ENCODE results near the gene NRXN2. TPM values are rescaled to one million over a fixed set of nuclear protein-coding genes. Genes with fewer than 3 reads are reported as not detected.

NRXN2 gene
- total RNA-seq, 8 experiments from 2014 or later, result 0.51 to 120 (median 71.9) TPM

DNA sequence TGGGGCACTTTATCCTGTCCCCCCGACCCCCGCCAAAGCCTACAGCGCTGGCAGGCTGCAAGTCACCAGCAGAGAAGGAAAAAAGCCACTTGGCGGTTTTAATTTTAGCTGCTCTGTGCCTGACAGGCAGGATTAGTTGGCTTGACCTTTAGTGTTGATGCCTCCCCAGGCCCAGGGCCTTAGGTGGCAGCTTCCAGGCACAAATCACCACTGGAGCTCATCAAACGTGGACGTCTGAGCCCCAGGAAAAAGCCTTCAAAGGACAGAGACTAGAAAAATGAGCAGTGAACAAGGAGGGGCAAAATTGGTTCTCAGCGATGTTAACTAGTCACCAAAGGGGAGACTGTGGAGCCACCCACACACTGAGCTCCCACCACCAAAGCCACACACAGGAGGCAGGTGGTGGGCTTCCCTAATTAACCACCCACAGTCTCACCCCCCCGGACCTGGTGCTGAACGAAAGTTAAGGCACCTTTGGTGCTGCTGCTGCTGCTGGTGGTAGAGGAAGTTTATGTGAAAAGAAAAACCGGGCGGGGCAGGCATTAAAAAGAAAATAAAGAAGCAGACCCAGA is 41.1 kb upstream of the NRXN2 start:
- WGBS, 10 experiments, result 11 to 81% (median 22%) methylated on average over 1 to 9 of the region's 11 CpGs; no CpG with 5 or more reads in 2 of the 10 experiments
- no peak for ATAC-seq (replicated peaks in 6 of 8)
- in situ Hi-C loops (cut with MboI; ENCODE audit: low pct_unique_long_range_greater_than_20kb in 2 of 9, low sequenced_read_pairs in 9 of 9, unreplicated experiment in 9 of 9), result no loop called here
- Histone ChIP-seq H3K27ac (peak overlapping the region; percentile 48 to 63), H3K4me3 (no peak overlapping the region), H3K4me1 (replicated peaks in 1 of 2) (peaks cover 55 to 56% of the 10 kb centered on the region in 2 donors)

DNA sequence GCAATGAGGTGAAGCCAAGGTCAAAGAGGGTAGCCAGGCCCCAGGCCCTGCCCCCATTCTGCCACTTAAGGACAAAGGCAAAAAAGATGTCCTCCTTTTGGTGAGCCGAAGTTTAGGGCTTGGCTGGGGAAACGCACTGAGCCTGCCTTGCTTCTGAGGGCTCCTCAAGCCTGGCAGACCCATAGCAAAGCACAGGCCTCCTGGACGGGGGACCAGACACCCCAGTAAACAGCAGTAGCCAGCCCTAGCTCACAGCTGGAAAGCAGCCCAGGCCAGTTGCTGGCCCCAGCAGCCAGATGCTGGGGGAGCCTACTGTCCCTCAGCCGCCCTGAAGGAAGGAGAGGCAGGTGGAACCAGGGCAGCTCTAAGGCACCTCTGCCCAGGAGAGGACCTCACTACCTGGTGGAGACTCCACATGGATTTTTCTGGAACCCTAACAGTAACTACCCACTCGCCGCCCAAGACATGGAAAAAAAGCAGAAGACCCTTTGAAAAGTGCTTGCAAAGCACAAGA is 40.6 kb upstream of the NRXN2 start:
- ATAC-seq (replicated peaks in 6 of 8), result no peak
- WGBS, 10 experiments, result 44 to 62% (median 60%) methylated on average over 1 to 2 of the region's 6 CpGs; no CpG with 5 or more reads in 6 of the 10 experiments
- Histone ChIP-seq H3K4me1 (replicated peaks in 1 of 2) (peaks cover 57 to 59% of the 10 kb centered on the region in 2 donors), H3K4me3 (no peak overlapping the region), H3K27ac (peak overlapping the region; percentile 48 to 63)
- in situ Hi-C loops (cut with MboI; ENCODE audit: low pct_unique_long_range_greater_than_20kb in 2 of 9, low sequenced_read_pairs in 9 of 9, unreplicated experiment in 9 of 9), result no loop called here

DNA sequence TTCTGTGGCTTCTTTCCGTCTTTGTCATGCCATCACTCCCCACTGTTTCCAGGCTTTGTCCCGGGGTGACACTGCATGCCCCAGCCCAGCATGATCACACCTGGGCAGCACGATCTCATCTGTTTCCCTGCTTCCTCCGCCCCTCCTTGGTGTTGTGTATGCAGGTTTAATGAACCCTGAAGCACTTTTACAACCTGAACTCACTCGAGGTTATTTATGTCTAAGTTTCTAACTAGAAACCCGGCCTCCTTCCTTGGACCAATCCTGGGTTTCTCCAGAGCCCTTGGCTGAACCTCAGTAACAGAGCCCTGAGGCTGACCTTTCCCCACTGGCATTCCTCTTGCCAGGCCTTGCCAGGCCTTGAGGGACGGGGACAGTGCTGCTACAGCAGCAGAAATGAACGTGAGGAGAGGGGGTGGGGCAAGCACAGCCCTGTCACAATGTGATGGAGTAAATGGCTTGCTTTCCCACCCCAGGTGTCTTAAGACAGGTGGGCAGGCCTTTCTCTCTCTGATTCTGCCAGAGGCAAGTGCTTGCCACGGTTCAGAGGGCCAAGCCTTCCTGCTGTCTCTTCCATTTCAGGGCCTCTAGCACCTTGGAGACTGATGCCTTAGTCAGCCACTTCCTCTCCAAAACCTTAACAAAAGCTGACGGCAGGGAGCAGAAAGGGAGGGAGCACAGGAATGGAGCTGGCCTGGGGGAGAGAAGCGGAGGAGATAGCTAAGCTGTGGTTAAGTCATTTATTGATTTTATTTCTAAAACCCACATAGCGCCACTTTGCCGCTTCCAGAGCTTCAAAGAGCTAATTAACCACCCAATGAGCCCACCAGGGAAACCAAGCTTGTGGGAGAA is 39.9 kb upstream of the NRXN2 start:
- ATAC-seq (replicated peaks in 6 of 8), result peak in 4 of 8 experiments; percentile 2 to 40 (median 10)
- Histone ChIP-seq H3K4me3 (no peak overlapping the region), H3K27ac (peak overlapping the region; percentile 48 to 63), H3K4me1 (replicated peaks in 1 of 2) (peaks cover 57 to 59% of the 10 kb centered on the region in 2 donors)
- in situ Hi-C loops (cut with MboI; ENCODE audit: low pct_unique_long_range_greater_than_20kb in 2 of 9, low sequenced_read_pairs in 9 of 9, unreplicated experiment in 9 of 9), result no loop called here
- WGBS, 10 experiments, result 0 to 100% (median 25%) methylated on average over 1 to 9 of the region's 13 CpGs

DNA sequence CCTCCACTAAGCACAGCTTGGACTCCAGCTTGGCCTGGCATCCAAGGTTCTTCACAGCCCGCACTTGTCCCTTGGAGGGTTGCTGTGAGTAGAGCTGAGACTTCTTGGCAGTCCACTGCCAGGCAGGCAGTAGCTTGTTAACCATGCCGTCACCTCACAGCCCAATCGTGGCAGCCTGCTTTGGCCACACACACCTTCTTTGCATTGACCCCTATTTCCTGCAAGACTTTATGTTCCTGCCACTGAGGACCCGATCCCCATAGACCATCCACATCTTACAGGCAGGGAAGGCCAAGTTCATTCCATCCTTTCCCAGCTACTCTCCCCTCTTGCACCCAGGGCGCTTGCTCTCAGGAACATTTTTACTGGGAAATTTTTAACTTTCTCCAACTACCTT is 39.3 kb upstream of the NRXN2 start:
- peaks cover 57 to 59% of the 10 kb centered on the region in 2 donors for H3K4me1 ChIP-seq (replicated peaks in 1 of 2)
- WGBS, 10 experiments, result 0 to 70% (median 50%) methylated on average over 1 to 2 of the region's 5 CpGs; no CpG with 5 or more reads in 3 of the 10 experiments
- ATAC-seq (replicated peaks in 6 of 8), result peak in 1 of 8 experiments; percentile 5
- in situ Hi-C loops (cut with MboI; ENCODE audit: low pct_unique_long_range_greater_than_20kb in 2 of 9, low sequenced_read_pairs in 9 of 9, unreplicated experiment in 9 of 9), result no loop called here
- peak overlapping the region; percentile 35 to 63 for H3K27ac ChIP-seq
- H3K4me3 ChIP-seq, result no peak overlapping the region

DNA sequence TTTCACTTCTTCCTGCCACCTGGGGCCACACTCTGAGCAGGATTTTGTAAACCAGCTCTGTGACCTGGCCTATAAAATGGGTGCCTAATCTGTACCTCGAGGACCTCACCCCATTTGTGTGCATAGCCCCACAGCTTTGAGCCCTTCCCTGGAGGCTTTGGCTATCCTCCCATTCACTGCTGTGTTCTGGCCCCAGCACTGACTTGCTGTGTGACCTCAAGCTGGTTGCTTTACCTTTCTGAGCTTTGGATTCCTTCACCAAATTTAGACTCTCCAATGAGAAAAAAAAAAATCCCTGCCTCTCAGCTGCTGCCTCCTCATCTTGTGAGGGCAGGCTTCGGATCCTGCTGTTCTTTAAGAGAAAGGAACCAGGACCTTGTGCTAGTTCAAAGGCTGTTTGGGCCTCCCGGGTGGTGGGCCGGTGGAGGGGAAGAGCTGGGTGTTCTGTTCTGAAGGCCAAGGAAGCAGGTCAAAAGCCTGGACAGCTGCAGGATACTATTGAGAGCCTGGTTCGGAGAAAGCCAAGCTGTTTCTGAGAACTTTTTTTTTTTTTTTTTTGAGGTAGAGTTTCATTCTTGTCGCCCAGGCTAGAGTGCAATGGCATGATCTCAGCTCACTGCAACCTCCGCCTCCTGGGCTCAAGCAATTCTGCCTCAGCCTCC is 37.9 kb upstream of the NRXN2 start:
- peak in 1 of 8 experiments; percentile 1 for ATAC-seq (replicated peaks in 6 of 8)
- in situ Hi-C loops (cut with MboI; ENCODE audit: low pct_unique_long_range_greater_than_20kb in 2 of 9, low sequenced_read_pairs in 9 of 9, unreplicated experiment in 9 of 9), result no loop called here
- peak overlapping the region in 1 of 2 donors; percentile 82 for H3K27ac ChIP-seq
- 57 to 94% (median 71%) methylated on average over 1 to 5 of the region's 7 CpGs; no CpG with 5 or more reads in 2 of the 10 experiments for WGBS, 10 experiments
- H3K4me1 ChIP-seq (replicated peaks in 1 of 2), result peaks cover 57 to 59% of the 10 kb centered on the region in 2 donors
- H3K4me3 ChIP-seq, result no peak overlapping the region

DNA sequence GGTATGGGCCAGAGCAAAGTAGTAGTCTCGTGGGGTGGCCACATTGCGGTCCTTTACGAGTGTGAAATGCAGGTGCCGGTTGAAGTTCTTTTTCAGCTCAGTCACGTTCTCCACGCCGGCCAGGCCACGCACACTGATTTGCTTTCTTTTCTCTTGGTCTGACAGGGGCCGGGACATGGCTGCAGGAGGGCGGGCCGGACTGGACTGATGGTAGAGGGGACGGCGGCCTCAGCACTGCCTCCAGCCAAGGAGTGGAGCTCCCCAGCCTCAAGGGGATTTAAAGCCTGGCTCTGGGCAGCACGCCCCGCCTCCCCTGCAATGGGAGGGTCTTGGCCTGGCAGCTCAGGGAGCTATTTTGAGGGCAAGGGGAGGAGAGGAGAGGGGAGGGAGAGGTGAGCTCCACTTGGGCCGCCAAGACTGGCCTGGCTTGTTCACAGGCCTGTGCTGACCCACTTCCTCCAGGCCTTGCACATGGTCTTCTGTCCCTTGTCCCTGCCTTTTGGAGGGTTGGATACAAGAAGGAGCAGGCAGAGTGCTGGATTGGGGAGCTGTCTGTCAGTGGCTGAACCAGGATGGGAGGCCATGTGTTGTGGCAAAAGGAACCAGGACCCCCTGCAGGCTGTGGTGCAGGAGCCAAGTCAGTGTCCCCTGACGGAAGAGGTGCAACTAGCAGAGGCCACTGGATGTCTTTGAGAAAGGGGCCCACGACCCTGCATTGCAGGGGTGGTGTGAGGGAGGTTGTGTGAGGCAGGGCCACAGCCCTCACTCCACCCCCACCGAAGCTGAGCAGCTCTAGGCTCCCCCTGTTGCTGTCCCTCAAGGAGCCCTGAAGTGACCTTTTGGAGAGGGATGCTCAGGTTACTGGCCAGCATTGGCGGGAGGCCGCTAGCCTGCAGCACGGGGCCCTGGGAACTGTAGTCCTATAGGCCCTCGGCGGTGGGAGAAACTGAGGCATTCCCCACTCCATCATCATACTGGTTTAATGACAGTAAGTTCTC is 37.0 kb upstream of the NRXN2 start, which contains the start of gene PYGM:
PYGM (minus strand) TSS at position 253 of the 998 bp plus-strand sequence; CDS start at position 177, 76 bp downstream.
- Histone ChIP-seq H3K4me1 (replicated peaks in 1 of 2) (peaks cover 54 to 59% of the 10 kb centered on the region in 2 donors), H3K4me3 (no peak within 1 kb of the TSS), H3K27ac (peak within 1 kb of the TSS; percentile 11 to 82)
- peak; percentile 10 to 85 (median 76) for ATAC-seq (replicated peaks in 6 of 8)
- WGBS, 10 experiments, result 23 to 51% methylated on average over 5 to 6 of the region's 24 CpGs; no CpG with 5 or more reads in 8 of the 10 experiments
- in situ Hi-C loops (cut with MboI; ENCODE audit: low pct_unique_long_range_greater_than_20kb in 2 of 9, low sequenced_read_pairs in 9 of 9, unreplicated experiment in 9 of 9), result no loop called here

DNA sequence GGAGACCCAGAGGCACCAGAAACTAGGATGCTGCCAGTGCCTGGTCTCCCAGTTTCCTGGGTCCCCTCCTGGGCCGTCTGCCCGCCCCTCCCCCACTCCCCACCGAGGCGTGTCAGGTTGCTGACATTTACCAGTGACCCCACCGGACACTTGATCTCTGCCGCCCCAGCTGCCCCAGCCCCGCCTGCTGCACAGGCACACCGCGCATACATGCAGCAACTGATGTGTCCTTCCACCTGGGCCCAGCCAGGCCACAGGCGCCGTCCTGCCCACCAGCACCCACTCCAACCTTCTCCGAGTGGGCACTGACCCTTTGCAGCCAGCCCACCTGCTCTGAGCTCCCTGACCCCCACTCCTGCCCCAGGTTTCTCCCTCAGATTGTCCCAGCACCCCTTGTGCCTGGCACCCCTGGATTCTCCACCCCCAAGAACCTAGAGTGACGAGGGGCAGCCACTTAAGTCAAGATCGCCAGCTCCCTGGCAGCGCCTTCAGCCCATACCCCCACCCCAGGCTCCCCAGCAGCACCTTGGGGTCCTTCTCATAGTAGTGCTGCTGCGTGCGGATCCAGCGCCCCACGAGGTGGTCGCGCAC is 36.2 kb upstream of the NRXN2 start:
- 80% methylated on average over 3 of the region's 21 CpGs; no CpG with 5 or more reads in 9 of the 10 experiments for WGBS, 10 experiments
- in situ Hi-C loops (cut with MboI; ENCODE audit: low pct_unique_long_range_greater_than_20kb in 2 of 9, low sequenced_read_pairs in 9 of 9, unreplicated experiment in 9 of 9), result no loop called here
- peak overlapping the region in 1 of 2 donors; percentile 82 for H3K27ac ChIP-seq

DNA sequence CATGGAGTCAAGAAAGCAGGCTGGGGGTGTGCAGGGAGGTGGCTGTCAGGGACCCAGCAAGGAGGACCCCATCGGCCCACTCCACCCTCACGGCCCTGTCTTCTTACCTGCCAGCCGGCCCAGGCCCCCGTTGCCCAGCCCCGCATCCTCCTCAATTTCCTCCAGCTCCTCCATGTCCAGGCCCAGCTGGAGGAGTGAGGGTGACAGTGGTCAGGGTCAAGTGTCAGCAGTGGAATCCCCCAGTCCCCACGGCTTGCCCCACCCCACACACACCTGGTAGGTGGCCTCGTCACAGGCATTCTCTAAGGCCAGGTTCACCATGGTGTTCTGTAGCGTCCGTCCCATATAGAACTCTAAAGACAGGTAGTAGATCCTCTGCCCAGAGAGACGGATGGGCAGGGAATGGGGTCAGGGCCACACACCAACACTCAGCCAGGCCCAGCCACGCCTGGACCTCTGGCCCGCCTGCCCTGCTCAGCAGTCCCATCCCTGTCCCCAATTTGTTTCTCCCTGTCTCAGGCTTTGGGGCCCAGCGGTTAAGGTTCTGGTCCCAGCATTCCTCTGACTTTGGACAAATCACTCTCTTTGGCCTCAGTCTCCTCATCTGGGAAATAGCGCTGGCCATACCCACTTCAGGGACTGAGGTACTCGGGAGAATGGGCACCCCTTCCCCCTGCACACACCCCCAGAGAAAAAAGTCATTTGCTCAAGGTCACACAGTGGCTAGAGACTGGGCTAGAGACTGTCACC is 35.5 kb upstream of the NRXN2 start:
- no peak overlapping the region for H3K27ac ChIP-seq
- peaks cover 39 to 44% of the 10 kb centered on the region in 2 donors for H3K4me1 ChIP-seq (replicated peaks in 1 of 2)
- in situ Hi-C loops (cut with MboI; ENCODE audit: low pct_unique_long_range_greater_than_20kb in 2 of 9, low sequenced_read_pairs in 9 of 9, unreplicated experiment in 9 of 9), result no loop called here
- ATAC-seq (replicated peaks in 6 of 8), result no peak
- 80 to 100% (median 100%) methylated on average over 1 to 2 of the region's 15 CpGs; no CpG with 5 or more reads in 7 of the 10 experiments for WGBS, 10 experiments
- no peak overlapping the region for H3K4me3 ChIP-seq

More for the DNA sequence above, 36.2 kb upstream of the NRXN2 start:
- Histone ChIP-seq H3K4me3 (no peak overlapping the region), H3K4me1 (replicated peaks in 1 of 2) (peaks cover 46 to 51% of the 10 kb centered on the region in 2 donors)
- peak in 3 of 8 experiments; percentile 0 to 12 (median 1) for ATAC-seq (replicated peaks in 6 of 8)

DNA sequence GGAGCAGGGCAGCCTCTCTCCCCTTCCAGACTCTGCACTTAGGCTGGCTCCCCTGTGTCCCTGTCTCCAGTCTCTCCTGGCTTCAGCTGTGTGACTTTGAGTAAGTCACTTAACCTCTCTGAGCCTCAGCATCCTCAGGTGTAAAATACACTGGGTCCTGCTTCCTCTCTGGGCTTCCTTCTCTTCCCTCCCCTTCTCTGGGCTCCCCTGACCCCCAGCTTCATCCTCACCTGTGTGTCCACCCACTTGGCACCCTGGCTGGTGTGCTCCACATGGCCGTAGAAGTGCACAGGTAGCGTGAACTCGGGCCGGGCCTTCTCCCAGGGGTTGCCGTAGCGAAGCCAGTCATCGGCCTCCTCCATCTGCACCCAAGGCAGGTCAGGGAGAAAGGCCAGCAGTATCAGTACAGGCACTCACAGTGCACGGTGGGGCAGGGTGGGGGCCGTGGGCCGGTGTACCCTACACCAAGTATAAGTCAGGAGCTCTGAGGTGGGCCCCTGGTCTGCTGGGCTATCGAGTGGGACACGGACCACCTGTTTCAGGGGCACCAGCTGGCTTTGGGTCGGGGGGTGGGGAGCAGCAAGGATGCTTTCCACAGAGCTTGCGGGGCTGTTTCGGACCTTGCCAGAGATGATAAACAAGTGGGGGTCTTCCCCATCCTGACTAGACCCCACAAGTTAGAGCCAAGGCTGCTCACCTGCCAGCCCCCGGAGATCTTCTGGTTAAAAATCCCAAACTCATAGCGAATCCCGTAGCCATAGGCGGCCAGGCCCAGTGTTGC is 34.7 kb upstream of the NRXN2 start:
- WGBS, 10 experiments, result 80 to 87% methylated on average over 1 to 7 of the region's 19 CpGs; no CpG with 5 or more reads in 8 of the 10 experiments
- Histone ChIP-seq H3K4me3 (no peak overlapping the region), H3K4me1 (replicated peaks in 1 of 2) (peaks cover 35 to 41% of the 10 kb centered on the region in 2 donors), H3K27ac (no peak overlapping the region)
- ATAC-seq (replicated peaks in 6 of 8), result no peak
- in situ Hi-C loops (cut with MboI; ENCODE audit: low pct_unique_long_range_greater_than_20kb in 2 of 9, low sequenced_read_pairs in 9 of 9, unreplicated experiment in 9 of 9), result no loop called here

DNA sequence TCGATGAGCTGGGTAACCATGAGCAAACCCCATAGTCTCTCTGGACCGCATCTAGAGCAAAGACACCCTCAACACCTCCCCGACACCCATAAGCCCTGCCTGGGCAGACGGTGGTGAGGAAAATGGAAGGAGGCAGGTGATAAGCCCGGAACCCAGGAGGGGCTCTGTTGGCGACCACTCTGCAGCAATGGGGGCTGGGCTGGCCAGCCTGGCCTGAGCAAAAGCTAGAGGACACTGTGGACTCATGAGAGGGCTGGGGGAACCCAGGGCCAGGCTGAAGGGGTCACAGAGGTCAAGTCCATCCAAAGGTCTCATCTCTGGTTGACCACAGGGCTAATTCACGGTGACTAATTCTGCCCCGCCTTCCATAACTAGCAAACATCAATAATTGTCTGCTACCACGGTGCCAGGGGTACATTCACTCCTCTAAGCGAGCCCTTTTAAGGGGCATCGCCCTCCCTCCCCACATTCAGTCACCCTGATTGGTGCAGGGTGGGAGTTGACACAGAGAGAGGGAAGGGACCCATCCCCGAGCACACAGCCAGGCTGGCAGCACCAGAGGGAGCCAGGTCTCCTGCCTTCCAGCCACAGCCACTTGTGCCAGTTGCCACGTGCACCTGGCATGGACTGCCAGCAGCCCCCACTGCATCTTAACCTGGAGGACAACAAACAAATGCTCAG is 32.8 kb upstream of the NRXN2 start:
- Histone ChIP-seq H3K4me3 (no peak overlapping the region), H3K4me1 (replicated peaks in 1 of 2) (peaks cover 30 to 34% of the 10 kb centered on the region in 2 donors), H3K27ac (no peak overlapping the region)
- in situ Hi-C loops (cut with MboI; ENCODE audit: low pct_unique_long_range_greater_than_20kb in 2 of 9, low sequenced_read_pairs in 9 of 9, unreplicated experiment in 9 of 9), result no loop called here
- 33 to 80% (median 63%) methylated on average over 1 to 4 of the region's 13 CpGs; no CpG with 5 or more reads in 4 of the 10 experiments for WGBS, 10 experiments
- no peak for ATAC-seq (replicated peaks in 6 of 8)
